Breast epithelium (tissue), 4 donors: ENCODE results near the gene COLQ. TPM values are rescaled to one million over a fixed set of nuclear protein-coding genes. Genes with fewer than 3 reads are reported as not detected.

Source experiments
- DNase-seq, 2 donors: peaks; one replicate each; pipeline ENCODE4 v3.0.0-alpha.2; 2019; ENCODE audit warnings: low spot score in 2 of 2
- H3K27ac ChIP-seq, 2 donors: fragments of 200-600 bp; sonication (generic) in 1 of 2; one replicate each; pipeline ENCODE4 v1.5.1; 2016 to 2019; ENCODE audit warnings: mild to moderate bottlenecking in 1 of 2
- H3K27me3 ChIP-seq, 2 donors: fragments of 200-600 bp; sonication (generic) in 1 of 2; one replicate each; pipeline versions ENCODE4 v1.5.1 to v1.6.0; 2017 to 2019; ENCODE audit warnings: control low read depth in 1 of 2, mild to moderate bottlenecking in 1 of 2
- H3K36me3 ChIP-seq: fragments of 200-600 bp; one replicate; pipeline ENCODE4 v1.5.1; 2019
- H3K4me1 ChIP-seq, 2 donors: fragments of 200-600 bp; sonication (generic); one replicate each; pipeline ENCODE4 v1.5.1; 2016 to 2019; ENCODE audit warnings: control low read depth in 1 of 2
- H3K4me3 ChIP-seq, 3 donors: fragments of 200-600 bp; sonication (generic); 1 replicate in 2 of 3; 2 replicates in 1 of 3; pipeline ENCODE4 v1.5.1; 2016 to 2019; ENCODE audit warnings: mild to moderate bottlenecking in 3 of 3, moderate library complexity in 2 of 3
- H3K9me3 ChIP-seq, 2 donors: fragments of 200-600 bp; sonication (generic) in 1 of 2; one replicate each; pipeline ENCODE4 v1.5.1; 2016 to 2019; ENCODE audit warnings: control low read depth in 1 of 2
- POLR2A ChIP-seq: fragments of 450-650 bp; IDR thresholded peaks from one replicate; pipeline ENCODE4 v1.6.1; 2016; ENCODE audit warnings: antibody characterized with exemption, mild to moderate bottlenecking, moderate library complexity
- POLR2AphosphoS5 ChIP-seq, 3 donors: sonication (generic); formaldehyde crosslinking; IDR thresholded peaks; one replicate each; pipeline ENCODE4 v1.6.1; 2017; ENCODE audit warnings: antibody characterized with exemption in 3 of 3
- intact Hi-C: fragments of 100-400 bp; cut with DNase I; formaldehyde crosslinking; loops from one replicate; pipeline ENCODE4 v1.15.1; 2023; ENCODE audit warnings: low total_unique reads
- total RNA-seq, 3 donors: library from RNA; depleted of rRNA; stranded (reverse); fragments of >200 nt; gene quantifications; one replicate each; pipeline ENCODE4 v1.1.0, GENCODE V29; 2016
- TF ChIP-seq, protein P1 (sequence below), 3 donors: fragments of 450-650 bp; IDR thresholded peaks; one replicate each; pipeline ENCODE4 v1.5.1; 2016 to 2017; ENCODE audit warnings: antibody characterized with exemption in 3 of 3, mild to moderate bottlenecking in 3 of 3, moderate library complexity in 3 of 3

The COLQ gene
- total RNA-seq, 3 donors from 2014 or later, result 1.8 to 3.3 (median 1.9) TPM

DNA sequence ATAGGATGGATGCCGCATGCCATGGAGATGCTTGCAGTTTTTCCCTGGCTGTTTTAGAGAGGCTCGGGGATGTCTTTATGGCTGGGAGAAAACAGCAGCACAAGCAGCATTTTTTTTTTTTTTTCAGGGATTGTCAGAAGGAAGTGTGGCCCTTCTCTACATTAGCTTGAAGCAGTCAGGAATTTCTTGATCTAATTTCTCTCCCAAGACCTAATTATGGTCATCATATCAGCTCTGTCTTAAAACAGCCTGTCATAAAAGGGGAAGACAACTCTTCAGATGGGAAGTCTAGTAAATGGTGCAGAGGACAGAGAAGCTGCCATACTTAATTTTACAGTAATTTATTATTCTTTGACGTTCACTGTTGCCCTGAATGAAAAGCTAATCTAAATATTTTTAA lies 49.6 kb downstream of the COLQ start:
- H3K36me3 ChIP-seq, result no peaks in the 10 kb centered on the region
- no peak overlapping the region for H3K4me3 ChIP-seq
- H3K27ac ChIP-seq, result no peak overlapping the region
- no peaks in the 10 kb centered on the region for H3K27me3 ChIP-seq
- no peak for TF ChIP-seq POLR2AphosphoS5 (IDR thresholded peaks at IDR 0.05)
- TF ChIP-seq, protein P1, sequence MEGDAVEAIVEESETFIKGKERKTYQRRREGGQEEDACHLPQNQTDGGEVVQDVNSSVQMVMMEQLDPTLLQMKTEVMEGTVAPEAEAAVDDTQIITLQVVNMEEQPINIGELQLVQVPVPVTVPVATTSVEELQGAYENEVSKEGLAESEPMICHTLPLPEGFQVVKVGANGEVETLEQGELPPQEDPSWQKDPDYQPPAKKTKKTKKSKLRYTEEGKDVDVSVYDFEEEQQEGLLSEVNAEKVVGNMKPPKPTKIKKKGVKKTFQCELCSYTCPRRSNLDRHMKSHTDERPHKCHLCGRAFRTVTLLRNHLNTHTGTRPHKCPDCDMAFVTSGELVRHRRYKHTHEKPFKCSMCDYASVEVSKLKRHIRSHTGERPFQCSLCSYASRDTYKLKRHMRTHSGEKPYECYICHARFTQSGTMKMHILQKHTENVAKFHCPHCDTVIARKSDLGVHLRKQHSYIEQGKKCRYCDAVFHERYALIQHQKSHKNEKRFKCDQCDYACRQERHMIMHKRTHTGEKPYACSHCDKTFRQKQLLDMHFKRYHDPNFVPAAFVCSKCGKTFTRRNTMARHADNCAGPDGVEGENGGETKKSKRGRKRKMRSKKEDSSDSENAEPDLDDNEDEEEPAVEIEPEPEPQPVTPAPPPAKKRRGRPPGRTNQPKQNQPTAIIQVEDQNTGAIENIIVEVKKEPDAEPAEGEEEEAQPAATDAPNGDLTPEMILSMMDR (IDR thresholded peaks at IDR 0.05), result no peak
- DNase-seq, result no peak
- no peaks in the 10 kb centered on the region for H3K4me1 ChIP-seq
- intact Hi-C loops, result no loop called here
- no peaks in the 10 kb centered on the region for H3K9me3 ChIP-seq

DNA sequence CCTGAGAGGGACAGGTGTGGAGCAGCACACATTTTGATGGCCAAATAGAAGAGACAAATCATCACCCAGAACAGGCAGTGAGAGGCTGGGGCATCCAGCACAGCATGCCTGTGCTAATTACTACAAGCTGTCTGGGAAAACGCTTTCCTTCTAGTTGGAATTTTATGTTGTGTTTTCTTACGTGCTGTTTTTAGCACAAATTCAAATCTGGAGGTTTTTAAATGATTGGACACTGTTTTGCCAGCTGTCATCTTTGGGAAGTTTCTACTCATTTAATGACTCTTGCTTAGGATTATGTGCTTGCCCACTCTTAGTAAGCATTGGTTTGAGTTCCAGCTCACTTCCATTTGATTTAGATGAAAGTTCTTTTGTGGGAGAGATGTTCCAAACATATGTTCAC lies 50.7 kb downstream of the COLQ start:
- Histone ChIP-seq H3K4me1 (no peaks in the 10 kb centered on the region), H3K27ac (no peak overlapping the region), H3K27me3 (no peaks in the 10 kb centered on the region), H3K36me3 (no peaks in the 10 kb centered on the region), H3K4me3 (no peak overlapping the region), H3K9me3 (no peaks in the 10 kb centered on the region)
- TF ChIP-seq POLR2AphosphoS5 (IDR thresholded peaks at IDR 0.05) (no peak), POLR2A (no peak)
- TF ChIP-seq, protein P1 (IDR thresholded peaks at IDR 0.05), result no peak
- DNase-seq, result no peak
- intact Hi-C loops, result no loop called here

DNA sequence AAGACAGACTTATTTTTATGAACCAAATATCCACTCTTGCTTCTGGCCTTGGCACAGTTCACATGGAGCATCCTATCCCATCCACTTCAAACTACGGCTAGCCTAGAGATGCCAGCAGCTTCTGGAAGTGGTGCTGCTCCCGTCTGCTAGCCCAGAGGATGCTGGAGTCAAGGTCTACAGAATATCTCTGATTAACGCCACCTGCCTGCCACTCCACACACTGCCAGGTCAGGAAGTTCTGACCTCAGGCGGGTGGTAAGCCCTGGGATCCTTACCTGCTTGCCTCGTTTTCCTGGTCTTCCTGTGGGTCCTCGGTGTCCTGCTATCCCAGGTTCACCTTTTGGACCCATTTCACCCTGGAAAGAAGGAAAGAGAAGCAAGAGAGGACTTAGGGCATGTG lies 51.2 kb downstream of the COLQ start:
- H3K27me3 ChIP-seq, result no peaks in the 10 kb centered on the region
- H3K27ac ChIP-seq, result no peak overlapping the region
- no peaks in the 10 kb centered on the region for H3K4me1 ChIP-seq
- no peaks in the 10 kb centered on the region for H3K9me3 ChIP-seq
- intact Hi-C loops, result no loop called here
- H3K36me3 ChIP-seq, result no peaks in the 10 kb centered on the region
- no peak overlapping the region for H3K4me3 ChIP-seq
- no peak for TF ChIP-seq POLR2A
- TF ChIP-seq, protein P1 (IDR thresholded peaks at IDR 0.05), result no peak
- no peak for TF ChIP-seq POLR2AphosphoS5 (IDR thresholded peaks at IDR 0.05)
- no peak for DNase-seq

DNA sequence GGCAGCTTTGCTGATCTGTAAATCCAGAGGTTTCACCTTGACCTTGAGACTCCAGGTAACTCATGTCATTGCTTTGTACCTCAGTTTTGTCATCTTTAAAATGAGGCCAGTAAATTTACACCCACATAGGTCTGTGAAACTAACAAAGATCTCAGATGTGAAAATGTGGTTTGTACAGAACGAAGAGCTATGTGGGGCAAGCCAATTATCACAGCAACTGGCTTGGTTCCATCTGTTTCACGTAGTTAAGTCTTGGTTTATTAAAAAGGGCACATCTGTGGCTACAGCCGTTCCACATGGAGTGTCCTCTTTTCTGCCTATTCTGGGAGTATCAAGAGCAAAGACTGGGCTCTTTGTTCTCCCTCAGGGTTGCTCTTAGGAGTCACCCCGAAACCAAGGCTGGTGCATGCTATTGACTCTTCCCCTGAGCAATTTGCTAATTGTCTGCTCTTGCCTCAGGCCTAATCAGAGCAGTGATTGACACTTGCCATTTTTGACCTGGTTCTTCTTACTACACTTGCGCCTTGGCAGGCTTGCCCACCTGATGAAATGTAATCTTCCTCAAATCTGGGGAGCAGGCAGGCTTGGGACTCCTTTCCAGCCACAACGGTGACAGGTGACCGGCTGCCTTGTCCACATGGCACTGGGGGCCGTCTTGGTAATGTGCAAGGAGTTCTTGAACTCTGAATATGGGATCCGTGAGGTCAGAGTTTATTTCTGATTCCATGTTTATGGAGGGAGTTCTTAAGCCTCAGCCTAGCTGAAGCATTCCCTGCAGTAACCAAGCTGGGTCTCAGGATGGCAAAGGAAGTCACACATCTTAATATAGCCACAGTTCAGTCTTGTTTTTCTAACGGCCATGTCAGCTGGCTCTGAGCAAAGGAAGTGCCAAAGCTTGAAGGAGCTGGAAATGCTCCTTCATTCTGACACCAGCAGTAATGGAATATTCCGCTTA lies 54.0 kb downstream of the COLQ start:
- no peaks in the 10 kb centered on the region for H3K27me3 ChIP-seq
- H3K4me1 ChIP-seq, result no peaks in the 10 kb centered on the region
- no peaks in the 10 kb centered on the region for H3K9me3 ChIP-seq
- H3K4me3 ChIP-seq, result no peak overlapping the region
- TF ChIP-seq POLR2A (no peak), POLR2AphosphoS5 (IDR thresholded peaks at IDR 0.05) (no peak)
- TF ChIP-seq, protein P1 (IDR thresholded peaks at IDR 0.05), result no peak
- no peak overlapping the region for H3K27ac ChIP-seq
- H3K36me3 ChIP-seq, result no peaks in the 10 kb centered on the region
- no peak for DNase-seq
- intact Hi-C loops, result no loop called here

DNA sequence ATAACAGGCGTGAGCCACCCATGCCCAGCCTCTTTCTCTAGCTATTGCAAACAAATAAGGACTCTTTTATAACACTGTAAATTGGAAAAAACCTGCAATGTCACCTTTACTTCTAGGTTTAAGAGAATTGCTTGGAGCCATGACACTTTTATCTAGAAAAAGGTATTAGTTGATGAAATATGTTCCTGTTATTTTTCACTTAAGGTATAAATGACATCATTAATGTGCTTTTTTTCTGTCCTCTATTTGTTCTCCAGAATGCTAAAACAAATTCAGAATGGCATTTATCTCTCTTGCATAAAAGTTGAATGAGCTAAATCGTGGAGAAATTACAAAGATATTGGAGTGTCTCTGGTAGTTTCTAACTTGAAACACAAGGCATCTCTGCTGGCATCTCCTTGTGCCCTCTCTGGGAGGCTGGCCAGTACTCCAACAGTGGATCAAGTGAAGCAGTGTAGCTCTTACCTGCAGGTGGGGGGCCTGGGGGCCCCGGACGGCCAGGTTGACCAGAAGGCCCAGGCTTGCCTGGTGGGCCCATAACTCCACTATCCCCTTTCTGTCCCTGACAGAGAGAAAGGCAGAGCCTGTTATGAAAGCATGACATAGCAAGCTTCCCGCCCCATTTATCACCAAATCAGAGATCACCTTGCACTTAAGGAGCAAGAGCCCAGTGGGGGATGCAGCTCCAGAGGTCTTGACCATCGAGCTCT lies 55.5 kb downstream of the COLQ start:
- no peak overlapping the region for H3K27ac ChIP-seq
- no peaks in the 10 kb centered on the region for H3K4me1 ChIP-seq
- TF ChIP-seq POLR2AphosphoS5 (IDR thresholded peaks at IDR 0.05) (no peak), POLR2A (no peak)
- TF ChIP-seq, protein P1 (IDR thresholded peaks at IDR 0.05), result no peak
- intact Hi-C loops, result no loop called here
- DNase-seq, result no peak
- H3K9me3 ChIP-seq, result no peaks in the 10 kb centered on the region
- no peaks in the 10 kb centered on the region for H3K36me3 ChIP-seq
- H3K4me3 ChIP-seq, result no peak overlapping the region
- no peaks in the 10 kb centered on the region for H3K27me3 ChIP-seq
